ENCODE data around the gene ABCA5.
"Not testable (repeated sequence)": the region's sequence is repeated elsewhere in the genome, so short reads cannot be mapped to it uniquely, and the experiment has no call there.

ABCA5 gene

DNA sequence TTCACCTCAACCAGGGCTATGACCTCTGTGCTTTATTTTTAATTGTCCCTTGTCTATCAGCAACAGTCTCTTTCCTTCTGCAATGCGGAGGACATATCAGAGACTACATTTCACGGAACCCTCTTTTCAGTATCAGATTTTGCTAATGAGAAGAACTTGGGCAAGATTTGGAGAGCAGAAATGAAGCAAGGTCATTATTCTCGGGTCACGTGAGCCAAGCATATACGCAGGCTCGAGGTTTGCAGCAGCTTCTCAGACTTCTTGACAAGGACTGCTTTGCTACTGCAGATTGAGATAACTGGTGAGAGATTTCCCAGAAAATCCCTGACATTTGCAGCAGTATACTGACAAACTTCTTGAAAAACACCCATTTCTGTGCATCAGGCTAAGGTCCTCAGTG, 128.7 kb downstream of the ABCA5 start:
- no peak for DNase-seq (ENCODE audit: low read depth)

DNA sequence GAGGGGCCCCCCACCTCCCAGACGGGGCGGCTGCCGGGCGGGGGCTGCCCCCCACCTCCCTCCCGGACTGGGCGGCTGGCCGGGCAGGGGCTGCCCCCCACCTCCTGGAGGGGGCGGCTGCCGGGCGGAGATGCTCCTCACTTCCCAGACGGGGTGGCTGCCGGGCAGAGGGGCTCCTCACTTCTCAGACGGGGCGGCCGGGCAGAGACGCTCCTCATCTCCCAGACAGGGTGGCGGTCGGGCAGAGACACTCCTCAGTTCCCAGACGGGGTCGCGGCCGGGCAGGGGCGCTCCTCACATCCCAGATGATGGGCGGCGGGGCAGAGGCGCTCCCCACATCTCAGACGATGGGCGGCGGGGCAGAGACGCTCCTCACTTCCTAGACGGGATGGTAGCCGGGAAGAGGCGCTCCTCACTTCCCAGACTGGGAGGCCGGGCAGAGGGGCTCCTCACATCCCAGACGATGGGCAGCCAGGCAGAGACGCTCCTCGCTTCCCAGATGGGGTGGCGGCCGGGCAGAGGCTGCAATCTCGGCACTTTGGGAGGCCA, 130.8 kb downstream of the ABCA5 start:
- DNase-seq (ENCODE audit: low read depth): not testable (repeated sequence)
